ENCODE data around the gene KRTAP5-8.
A peak's percentile ranks its signal among the peaks of the same experiment; 100 is the strongest.
"Not testable (repeated sequence)": the region's sequence is repeated elsewhere in the genome, so short reads cannot be mapped to it uniquely, and the experiment has no call there.

KRTAP5-8 gene, protein sequence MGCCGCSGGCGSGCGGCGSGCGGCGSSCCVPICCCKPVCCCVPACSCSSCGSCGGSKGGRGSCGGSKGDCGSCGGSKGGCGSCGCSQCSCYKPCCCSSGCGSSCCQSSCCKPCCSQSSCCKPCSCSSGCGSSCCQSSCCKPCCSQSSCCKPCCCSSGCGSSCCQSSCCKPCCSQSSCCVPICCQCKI

DNA sequence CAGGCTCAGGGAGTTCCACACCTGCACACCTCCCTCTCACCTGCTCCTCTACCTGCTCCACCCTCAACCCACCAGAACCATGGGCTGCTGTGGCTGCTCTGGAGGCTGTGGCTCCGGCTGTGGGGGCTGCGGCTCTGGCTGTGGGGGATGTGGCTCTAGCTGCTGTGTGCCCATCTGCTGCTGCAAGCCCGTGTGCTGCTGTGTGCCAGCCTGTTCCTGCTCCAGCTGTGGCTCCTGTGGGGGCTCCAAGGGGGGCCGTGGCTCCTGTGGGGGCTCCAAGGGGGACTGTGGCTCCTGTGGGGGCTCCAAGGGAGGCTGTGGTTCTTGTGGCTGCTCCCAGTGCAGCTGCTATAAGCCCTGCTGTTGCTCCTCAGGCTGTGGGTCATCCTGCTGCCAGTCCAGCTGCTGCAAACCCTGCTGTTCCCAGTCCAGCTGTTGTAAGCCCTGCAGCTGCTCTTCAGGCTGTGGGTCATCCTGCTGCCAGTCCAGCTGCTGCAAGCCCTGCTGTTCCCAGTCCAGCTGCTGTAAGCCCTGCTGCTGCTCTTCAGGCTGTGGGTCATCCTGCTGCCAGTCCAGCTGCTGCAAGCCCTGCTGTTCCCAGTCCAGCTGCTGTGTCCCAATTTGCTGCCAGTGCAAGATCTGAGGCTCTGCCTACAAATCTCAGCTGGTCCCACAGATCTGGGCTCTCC, at the start of gene KRTAP5-8:
Gene KRTAP5-8, plus strand, starts transcription at position 49 of the 689 bp plus-strand sequence. Its CDS starts 31 bp downstream, at position 80.
- DNase-seq (ENCODE audit: low read depth in 2 of 2): not testable (repeated sequence)

DNA sequence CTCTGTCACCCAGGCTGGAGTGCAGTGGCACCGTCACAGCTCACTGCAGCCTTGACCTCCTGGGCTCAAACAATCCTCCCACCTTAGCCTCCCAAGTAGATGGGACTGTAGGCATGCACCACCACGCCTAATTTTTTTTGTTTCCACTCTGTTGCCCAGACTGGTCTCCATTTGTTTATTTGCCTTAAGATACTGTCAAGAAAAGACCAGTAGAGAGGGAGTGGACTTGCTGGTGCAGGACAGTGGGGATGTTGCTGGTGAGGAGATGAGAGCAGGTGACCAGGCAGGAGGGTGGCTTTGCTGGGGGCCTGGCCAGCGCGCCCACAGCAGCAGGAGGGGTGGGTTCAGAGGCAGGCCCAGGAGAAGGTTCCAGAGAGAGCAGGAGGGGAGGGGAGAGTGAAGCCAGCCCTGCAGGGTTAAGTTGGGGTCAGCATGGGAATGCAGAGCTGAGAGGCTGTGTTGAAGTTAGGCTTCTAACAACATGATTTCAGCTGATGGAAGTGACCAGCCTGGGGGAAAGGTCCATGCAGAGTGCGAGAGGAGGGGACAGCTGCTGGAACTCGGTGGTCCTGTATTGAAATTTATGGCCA, 49.0 kb upstream of the KRTAP5-8 start:
- no peak for DNase-seq (ENCODE audit: low read depth in 2 of 2)

DNA sequence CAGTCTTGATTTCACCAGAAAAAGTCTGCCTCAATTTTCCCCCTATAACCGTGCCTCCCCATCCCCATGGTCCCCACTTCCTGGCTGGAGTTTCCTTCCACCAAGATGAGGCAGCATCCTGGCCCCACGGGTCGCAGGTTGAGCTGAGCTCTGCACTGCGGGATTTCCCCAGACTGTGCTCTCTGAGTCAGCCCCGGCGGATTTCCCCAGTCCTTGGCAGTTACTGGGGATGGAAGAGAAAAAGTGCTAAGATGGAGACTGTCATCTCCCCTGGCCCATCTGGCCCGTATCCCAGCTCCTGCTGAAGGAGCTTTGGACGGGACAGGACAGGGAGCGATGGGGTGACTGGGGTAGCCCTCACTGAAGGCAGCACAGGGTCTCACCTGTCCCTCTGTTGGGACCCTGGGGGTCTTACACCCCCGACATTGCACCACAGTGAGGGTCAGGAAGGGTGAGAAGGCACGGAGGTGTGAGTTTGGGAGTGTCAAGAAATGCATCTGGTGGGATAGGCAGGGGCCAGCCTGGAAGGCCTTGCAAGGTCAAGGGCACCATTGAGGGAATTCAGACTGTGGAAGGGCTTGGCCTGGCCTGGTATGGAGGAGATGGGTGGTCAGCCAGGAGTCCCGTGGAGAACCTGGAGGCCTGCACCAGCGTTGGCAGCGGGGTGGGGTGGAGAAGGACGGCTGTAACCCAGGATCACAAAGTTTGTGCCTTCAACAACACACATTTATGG, 48.3 kb upstream of the KRTAP5-8 start:
- no peak for DNase-seq (ENCODE audit: low read depth in 2 of 2)

DNA sequence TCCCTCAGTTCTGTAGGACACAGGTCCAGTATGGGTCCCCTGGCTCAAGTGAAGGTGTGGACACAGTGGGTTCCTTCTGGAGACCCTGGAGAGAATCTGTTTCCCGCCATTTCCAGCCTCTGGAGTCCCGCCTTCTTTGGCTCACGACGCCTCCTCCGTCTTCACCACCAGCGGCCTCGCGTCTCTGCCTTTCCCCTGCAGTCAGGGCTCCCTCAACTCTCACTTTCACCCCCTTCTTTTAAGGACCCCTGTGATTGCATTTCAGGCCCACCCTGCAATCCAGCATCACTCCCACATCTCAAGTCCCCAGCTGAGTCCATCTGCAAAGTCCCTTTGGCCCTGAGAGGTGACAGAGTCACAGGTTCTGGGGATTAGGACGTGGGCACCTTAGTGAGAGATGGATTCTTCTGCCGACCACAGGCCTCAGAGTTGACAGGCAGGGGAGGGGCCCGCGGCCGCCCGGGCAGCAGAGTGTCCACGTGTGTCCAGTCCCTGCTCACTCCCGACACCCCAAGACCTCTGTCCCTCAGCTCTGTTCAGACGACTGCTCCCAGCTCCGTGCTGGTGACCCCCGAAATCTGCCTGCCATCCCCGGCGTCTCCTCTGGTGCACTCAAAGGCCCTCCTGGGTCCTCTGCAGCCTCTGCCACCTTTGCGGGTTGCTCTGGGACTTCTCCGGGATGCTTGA, 47.6 kb upstream of the KRTAP5-8 start:
- no peak for DNase-seq (ENCODE audit: low read depth in 2 of 2)

DNA sequence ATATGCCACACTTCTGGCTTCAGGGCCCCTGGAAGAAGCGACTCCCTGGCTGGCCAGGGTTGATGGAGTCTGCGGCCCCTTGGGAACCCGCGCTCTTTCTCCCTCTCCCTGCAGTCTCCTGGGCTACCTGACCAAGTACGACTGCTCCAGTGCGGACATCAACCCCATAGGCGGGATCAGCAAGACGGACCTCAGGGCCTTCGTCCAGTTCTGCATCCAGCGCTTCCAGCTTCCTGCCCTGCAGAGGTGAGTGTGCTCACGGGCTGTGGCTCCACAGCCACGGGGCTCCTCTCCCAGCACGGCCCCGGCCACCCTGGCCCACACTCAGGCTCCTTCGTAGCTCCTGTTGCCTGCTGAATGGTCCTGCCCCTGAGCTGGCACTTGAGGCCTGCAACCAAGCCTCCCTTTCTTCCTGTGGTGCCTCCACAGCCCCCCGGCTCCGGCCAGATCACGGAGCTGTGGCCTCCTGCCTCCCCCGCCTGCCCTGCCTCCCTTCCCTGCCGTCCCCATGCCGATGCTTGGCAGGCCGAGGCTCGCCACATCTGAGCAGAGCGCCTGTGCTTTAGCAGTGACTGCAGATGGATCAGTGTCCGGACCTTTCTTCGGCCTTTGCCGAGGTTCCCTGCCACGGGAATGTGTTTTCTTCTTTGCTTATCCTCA, 47.0 kb upstream of the KRTAP5-8 start:
- DNase-seq (ENCODE audit: low read depth in 2 of 2): no peak

DNA sequence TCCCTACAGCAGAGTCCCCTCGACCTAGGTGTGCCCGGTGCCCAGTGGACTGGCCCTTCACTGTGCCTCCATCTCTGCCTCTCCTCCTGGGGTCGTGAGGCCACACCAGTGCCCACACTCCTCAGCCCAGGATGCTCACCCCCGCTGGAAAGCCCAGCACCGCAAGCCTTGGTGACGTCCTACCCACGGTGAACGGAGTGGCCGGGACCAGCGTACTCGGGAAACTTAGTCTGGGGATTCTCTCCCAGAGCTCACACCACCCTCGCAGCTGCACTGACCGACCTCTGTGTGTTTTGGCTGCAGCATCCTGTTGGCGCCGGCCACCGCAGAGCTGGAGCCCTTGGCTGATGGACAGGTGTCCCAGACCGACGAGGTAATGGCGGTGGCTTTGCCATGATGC, 46.3 kb upstream of the KRTAP5-8 start:
- DNase-seq (ENCODE audit: low read depth in 2 of 2): no peak

DNA sequence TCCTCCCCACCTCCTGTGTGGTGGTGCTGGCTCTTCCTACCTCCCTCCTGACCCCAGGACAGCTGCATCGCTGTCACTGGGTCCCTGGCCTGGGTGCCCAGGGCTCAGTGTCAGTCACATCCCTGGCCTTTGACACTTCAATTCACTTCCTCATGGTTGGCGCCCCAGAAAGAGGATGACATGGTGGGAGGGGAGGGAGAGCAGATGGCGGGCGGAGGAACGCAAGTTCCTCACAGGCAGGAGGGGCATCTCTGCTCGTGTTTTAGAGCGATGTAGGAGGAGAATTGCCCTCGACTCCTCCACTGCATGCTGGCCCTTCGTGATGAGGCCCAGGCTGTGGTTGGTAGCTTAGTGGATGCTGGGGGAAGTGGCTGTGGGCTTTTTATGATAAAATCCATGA, 45.9 kb upstream of the KRTAP5-8 start:
- no peak for DNase-seq (ENCODE audit: low read depth in 2 of 2)

DNA sequence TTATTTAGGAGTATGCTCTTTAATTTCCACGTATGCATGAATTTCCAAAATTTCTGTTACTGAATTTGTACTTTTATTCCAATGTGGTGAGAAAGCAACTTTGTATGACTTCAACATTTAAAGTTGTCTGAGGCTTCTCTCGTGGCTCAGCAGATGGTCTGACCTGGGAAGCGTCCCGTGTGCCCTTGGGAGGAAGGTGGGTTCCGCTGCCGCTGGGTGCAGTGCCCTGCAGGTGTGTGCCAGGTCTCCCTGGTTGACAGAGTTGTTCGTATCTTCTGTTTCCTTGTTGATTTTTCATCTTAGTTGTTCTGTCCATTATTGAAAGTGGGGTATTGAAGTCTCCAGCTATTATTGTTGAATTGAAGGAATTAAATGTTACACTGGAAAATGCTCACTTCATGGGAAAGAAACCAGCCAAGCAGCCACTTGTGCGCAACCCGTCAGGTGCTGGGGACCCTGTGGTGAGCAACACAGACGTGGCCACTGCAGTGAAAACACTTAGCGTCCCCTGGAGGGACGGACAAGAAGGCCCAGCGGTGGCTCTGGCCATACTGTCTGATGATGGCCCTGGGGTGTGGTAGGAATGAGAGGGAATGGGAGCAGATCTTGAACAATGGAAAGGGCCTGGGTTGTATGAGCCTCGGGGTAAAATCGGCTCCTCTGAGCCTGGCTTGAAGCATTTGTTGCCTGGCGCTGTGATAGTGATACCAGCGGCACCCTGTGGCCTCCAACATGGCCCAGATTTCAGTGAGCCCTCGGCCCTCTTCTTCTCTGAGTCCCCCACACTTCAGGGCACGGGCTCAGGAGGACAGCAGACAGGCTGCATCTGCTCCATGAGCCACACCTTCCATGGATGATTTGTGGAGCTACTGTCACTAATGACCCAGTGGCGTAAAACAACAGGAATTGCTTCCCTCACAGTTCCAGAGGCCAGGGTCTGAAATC, 42.3 kb upstream of the KRTAP5-8 start:
- DNase-seq (ENCODE audit: low read depth in 2 of 2): no peak

DNA sequence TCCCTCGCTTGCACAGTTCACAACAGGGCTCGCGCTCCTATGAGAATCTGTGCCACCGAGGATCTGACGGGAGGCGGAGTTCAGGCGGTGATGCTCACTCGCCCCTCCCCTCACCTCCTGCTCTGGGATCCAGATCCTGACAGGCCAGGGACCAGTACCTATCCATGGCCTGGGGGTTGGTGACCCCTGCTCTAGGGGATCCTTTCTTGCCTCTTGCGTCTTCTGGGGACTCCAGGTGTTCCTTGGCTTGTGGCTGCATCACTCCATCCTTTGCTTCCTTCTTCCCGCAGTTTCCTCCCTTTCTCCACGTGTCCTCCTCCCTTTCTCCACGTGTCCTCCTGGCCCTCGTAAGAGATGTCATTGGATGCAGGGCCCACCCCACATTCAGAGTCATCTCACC, 41.4 kb upstream of the KRTAP5-8 start:
- DNase-seq (ENCODE audit: low read depth in 2 of 2): no peak

DNA sequence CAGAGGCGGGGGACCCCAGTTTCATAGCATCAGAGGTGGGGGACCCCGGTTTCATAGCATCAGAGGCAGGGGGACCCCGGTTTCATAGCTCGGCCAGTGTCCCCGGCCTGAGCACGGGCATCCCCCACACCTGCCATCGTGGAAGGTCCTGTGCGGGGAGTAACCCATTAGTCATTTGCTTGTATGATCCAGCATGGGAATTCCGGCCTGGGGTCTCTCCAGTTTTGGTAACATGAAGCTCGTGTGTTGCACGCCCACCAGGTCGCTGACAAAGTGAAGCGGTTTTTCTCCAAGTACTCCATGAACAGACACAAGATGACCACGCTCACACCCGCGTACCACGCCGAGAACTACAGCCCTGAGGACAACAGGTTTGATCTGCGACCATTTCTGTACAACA, 39.7 kb upstream of the KRTAP5-8 start:
- no peak for DNase-seq (ENCODE audit: low read depth in 2 of 2)

DNA sequence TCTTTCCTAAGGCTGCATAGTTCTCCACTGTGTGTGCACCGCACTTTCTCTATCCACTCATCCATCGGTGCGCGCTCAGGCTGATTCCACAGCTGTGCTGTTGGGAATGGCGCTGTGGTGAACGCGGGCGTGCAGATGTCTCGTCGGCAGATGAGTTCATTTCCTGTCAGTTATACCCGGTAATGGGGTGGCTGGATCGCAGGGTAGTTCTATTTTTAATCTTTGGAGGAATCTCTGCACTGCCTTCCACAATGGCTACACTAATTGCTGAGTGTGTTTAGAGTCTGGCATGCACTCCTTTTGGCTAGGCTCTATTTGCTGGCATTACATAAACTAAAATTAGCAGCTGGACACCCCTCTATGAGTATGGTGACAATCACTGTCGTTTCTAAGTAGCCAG, 38.7 kb upstream of the KRTAP5-8 start:
- peak in 1 of 2 experiments; percentile 10 for DNase-seq (ENCODE audit: low read depth in 2 of 2)

DNA sequence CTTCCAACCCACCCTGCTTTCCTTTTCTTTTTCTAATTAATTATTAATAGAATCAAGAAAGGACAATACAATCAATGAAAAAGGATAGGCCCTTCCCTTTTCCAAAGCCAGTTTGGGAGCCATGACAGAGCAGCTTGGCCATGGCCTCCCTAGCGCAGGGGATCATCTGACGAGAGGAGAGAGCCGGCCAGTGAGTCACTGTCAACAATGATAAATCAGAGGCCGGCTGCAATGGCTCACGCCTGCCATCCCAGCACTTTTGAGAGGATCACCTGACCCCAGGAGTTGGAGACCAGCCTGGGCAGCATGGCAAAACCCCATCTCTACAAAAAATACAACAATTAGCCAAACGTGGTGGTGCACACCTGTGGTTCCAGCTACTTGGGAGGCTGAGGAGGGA, 38.3 kb upstream of the KRTAP5-8 start:
- DNase-seq (ENCODE audit: low read depth in 2 of 2): no peak

DNA sequence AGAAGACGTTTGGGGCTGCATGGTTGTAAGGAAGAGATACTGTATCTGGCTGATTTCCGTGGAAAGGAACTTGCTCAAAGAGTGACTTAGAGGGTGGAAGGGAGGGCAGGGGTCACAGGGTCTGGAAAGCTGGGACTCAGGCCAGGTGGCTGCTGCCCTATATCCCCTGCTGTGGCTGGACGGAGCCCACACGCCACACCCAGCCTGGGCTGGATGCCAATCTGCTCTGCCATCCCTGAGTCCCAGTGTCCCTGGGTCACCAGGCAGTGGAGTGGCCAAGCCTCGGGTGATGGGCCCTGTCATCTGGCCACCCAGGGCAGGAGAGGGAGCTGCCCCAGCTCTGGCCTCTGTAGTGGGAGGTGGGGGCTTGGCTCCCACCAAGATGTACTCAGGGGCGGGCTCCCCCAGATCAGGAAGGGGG, 37.2 kb upstream of the KRTAP5-8 start:
- DNase-seq (ENCODE audit: low read depth in 2 of 2): no peak

DNA sequence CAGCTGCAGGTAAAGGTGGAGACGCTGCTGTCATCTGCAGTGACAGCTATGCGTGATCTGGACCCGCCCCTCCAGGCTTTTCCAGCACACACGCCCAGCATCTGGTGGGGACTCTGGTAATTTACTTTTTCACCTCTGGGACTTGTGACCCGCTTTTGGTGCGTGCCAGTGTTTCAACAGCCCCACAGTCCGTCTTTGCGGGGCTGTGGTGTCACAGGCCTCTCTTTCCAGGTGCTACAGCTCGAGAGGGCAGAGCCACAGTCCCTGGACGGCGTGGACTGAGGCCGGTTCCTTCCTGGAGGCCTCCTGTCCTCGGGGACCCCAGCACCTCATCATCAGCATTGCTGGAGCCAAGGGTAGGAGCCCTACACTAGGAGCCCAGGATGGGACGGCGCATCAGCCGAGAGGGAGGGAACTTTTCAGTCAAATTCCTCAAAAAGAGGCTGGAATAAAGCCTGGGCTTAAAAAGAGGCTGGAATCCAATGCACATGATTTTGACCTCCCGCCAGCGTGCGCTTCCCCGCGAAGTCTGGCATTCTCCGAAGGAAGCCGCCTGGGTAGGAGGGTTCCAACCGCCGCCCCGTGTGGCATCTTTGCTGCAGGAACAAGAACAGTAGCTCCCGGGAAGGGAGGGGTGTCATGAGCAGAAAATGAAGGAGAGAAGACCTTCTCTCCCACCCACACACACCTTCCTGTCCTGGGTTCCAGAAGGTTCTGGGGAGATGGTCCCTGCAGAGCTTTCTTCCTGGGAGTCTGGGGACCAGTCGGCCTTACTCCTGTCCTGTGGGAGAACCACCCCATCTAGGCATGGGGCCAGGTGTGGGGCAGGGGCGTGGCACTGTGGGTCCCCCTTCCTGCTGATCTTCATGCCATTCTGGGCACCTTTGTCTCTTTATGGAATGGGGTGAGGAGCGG, 36.5 kb upstream of the KRTAP5-8 start:
- DNase-seq (ENCODE audit: low read depth in 2 of 2): no peak

DNA sequence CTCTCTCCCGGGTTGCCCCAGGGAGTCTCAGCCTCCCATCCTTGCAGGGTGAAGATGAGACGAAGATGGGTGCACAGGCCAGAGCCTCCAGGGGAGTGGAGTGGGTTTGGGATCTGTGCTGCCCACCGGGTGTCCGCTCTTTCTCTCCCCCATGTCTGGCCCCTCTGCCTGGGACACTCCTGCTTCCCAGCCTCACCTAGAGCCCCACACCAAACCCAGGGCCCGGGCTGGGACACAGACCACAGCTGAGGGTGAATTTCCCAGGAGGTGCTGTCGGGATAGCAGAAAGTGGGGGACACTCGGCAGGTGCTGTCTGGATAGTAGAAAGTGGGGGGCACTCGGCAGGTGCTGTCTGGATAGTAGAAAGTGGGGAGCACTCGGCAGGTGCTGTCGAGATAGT, 35.8 kb upstream of the KRTAP5-8 start:
- no peak for DNase-seq (ENCODE audit: low read depth in 2 of 2)

DNA sequence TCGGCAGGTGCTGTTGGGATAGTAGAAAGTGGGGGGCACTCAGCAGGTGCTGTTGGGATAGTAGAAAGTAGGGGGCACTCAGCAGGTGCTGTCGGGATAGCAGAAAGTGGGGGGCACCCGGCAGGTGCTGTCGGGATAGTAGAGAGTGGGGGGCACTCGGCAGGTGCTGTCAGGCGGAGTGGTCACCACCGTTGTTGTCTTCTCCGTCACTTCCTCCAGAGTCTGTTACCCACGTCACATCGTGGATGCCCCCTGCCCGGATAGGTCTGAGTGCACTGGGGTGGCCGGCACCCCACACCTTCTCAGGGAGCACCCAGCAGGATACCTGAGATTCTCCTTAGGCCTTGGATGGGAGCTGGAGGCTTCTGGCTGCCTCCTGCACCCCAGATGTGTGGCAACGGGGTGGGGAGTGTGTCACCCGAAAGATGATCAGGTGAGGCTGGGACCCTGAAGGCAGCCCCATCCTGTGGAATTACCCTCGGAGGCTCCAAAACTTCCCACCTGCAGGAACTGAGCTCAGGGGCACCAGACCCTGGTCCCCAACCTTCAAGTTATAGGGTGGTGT, 34.9 kb upstream of the KRTAP5-8 start:
- no peak for DNase-seq (ENCODE audit: low read depth in 2 of 2)

DNA sequence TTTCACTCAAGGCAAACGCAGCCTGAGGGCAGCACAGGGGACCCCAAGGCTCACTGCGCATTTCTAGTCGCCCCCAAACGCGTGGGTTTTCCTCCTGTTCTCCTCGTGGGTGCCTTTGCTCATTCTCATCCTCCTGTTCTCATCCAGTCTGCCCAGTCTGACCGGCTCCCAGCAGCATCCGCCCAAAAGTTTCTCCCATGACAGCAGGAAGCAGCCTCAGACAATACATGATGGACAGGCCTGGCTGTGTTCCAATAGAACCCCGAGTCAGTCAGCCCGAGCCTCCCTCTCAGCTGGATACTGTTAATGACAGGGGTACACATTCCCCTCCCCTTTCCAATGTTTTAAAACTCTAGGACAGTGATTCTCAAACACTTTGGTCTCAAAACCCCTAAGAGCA, 33.3 kb upstream of the KRTAP5-8 start:
- no peak for DNase-seq (ENCODE audit: low read depth in 2 of 2)

DNA sequence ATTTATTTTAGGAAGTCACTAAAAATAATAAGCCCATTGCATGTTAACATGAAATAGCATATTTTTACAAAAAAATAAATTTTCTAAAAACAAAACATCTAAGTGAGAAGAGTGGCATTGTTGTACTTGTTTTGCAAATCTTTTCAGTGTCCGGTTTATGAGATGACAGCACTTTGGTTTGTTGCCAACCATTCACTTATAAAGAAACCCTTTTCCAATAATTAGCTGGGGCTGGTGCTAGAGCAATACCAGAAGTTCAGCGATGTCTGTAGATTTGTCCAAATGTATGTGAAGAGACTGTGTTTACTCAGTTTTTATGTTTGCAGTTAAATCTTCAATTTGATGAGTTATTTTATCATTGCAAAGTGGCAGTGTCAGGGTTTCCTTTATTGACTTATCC, 32.8 kb upstream of the KRTAP5-8 start:
- no peak for DNase-seq (ENCODE audit: low read depth in 2 of 2)

DNA sequence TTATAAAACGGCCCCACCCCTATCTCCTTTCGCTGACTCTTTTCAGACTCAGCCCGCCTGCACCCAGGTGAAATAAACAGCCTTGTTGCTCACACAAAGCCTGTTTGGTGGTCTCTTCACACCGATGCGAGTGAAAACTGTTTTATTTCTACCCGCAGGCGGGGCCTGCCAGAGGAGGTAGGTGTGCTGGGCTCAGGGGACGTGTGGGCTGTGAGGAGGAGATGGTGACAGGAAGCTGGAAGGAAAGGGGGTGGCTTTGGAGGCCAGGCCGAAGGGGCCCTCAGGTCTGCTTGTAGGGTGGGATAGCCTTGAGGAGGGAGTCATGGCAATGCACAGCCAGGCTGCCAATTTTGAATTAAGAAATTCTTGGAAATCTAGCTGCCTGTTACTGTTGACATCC, 32.0 kb upstream of the KRTAP5-8 start:
- no peak for DNase-seq (ENCODE audit: low read depth in 2 of 2)
